ENCODE measurements around the gene IL31. TPM values are rescaled to one million over a fixed set of nuclear protein-coding genes. Genes with fewer than 3 reads are reported as not detected.

The IL31 gene
- total RNA-seq, 1 donor from 2014 or later: not detected

- Mint-ChIP-seq H3K9me3 (no peaks in the 10 kb centered on the region), H3K27me3 (peaks cover 35% of the 10 kb centered on the region), H3K36me3 (peaks cover 23% of the 10 kb centered on the region), H3K4me3 (no peak overlapping the region), H3K27ac (no peak overlapping the region), H3K4me1 (ENCODE audit: unreplicated experiment) (peaks cover 4% of the 10 kb centered on the region)
- no peak for DNase-seq (ENCODE audit: extremely low spot score, unreplicated experiment)
- no peak for TF ChIP-seq CTCF (conservative IDR thresholded peaks at IDR 0.05)
Observed at GRCh38 chr12:122206976-122207375, 33.0 kb upstream of the IL31 start.

- Mint-ChIP-seq H3K27ac (no peak overlapping the region), H3K4me1 (ENCODE audit: unreplicated experiment) (peaks cover 4% of the 10 kb centered on the region), H3K4me3 (peak overlapping the region; percentile 57), H3K9me3 (no peaks in the 10 kb centered on the region), H3K27me3 (peaks cover 40% of the 10 kb centered on the region), H3K36me3 (peaks cover 19% of the 10 kb centered on the region)
- TF ChIP-seq CTCF (conservative IDR thresholded peaks at IDR 0.05): no peak
- DNase-seq (ENCODE audit: extremely low spot score, unreplicated experiment): no peak
Observed at GRCh38 chr12:122206111-122206881, 32.3 kb upstream of the IL31 start.

- H3K4me3 Mint-ChIP-seq: peak overlapping the region; percentile 92
- peaks cover 42% of the 10 kb centered on the region for H3K27me3 Mint-ChIP-seq
- peaks cover 4% of the 10 kb centered on the region for H3K4me1 Mint-ChIP-seq (ENCODE audit: unreplicated experiment)
- TF ChIP-seq CTCF (conservative IDR thresholded peaks at IDR 0.05): no peak
- DNase-seq (ENCODE audit: extremely low spot score, unreplicated experiment): no peak
- peak overlapping the region; percentile 49 for H3K27ac Mint-ChIP-seq
- H3K9me3 Mint-ChIP-seq: no peaks in the 10 kb centered on the region
- peaks cover 19% of the 10 kb centered on the region for H3K36me3 Mint-ChIP-seq
Observed at GRCh38 chr12:122205053-122205925, 31.3 kb upstream of the IL31 start.

GRCh38 chr12:122204167-122205052, 30.4 kb upstream of the IL31 start:
- H3K27ac Mint-ChIP-seq: peak overlapping the region; percentile 49
- H3K27me3 Mint-ChIP-seq: peaks cover 46% of the 10 kb centered on the region
- no peak for DNase-seq (ENCODE audit: extremely low spot score, unreplicated experiment)
- H3K4me3 Mint-ChIP-seq: peak overlapping the region; percentile 92
- TF ChIP-seq CTCF (conservative IDR thresholded peaks at IDR 0.05): no peak
- peaks cover 4% of the 10 kb centered on the region for H3K4me1 Mint-ChIP-seq (ENCODE audit: unreplicated experiment)
- peaks cover 13% of the 10 kb centered on the region for H3K36me3 Mint-ChIP-seq
- H3K9me3 Mint-ChIP-seq: no peaks in the 10 kb centered on the region
